Ovary (tissue), 3 donors: ENCODE measurements around the gene LRRC32.

Experiments used
- CTCF ChIP-seq, 3 donors: fragments of 450-650 bp in 2 of 3; fragments of 200-600 bp in 1 of 3; IDR thresholded peaks; one replicate each; pipeline versions ENCODE4 v1.5.1 to v1.8.0; 2016 to 2022; ENCODE audit warnings: antibody characterized with exemption in 3 of 3, mild to moderate bottlenecking in 1 of 3
- EP300 ChIP-seq: sonication (generic); formaldehyde crosslinking; IDR thresholded peaks from one replicate; pipeline ENCODE4 v1.6.1; 2017; ENCODE audit warnings: antibody characterized with exemption
- donor health status: DM: no; HTN: no; CAD: no.

- TF ChIP-seq CTCF (IDR thresholded peaks at IDR 0.05) = no peak
- no peak for TF ChIP-seq EP300
These were observed 16.8 kb downstream of the LRRC32 start for GRCh38 chr11:76653674-76654284.
